ENCODE measurements around the gene RSPO4.
A peak's percentile ranks its signal among the peaks of the same experiment; 100 is the strongest.

RSPO4 gene

GRCh38 chr20:911882-912600, 90.1 kb downstream of the RSPO4 start:
- Histone ChIP-seq H2BK120ac (ENCODE audit: low read depth, low read length) (no peak overlapping the region), H3K23ac (ENCODE audit: low read length in 2 of 2) (no peak overlapping the region), H3K14ac (ENCODE audit: low read length in 2 of 2) (no peak overlapping the region), H4K91ac (ENCODE audit: low read length) (no peak overlapping the region), H3K9ac (ENCODE audit: low read length) (no peak overlapping the region), H2BK15ac (ENCODE audit: low read depth, poor library complexity, severe bottlenecking) (no peak overlapping the region), H3K79me1 (replicated peaks; ENCODE audit: low read length, poor library complexity, severe bottlenecking) (no peaks in the 10 kb centered on the region), H3K4me3 (ENCODE audit: insufficient read depth in 1 of 2, low read depth in 1 of 2, low read length in 2 of 2) (no peak overlapping the region), H3K36me3 (ENCODE audit: control insufficient read depth in 1 of 2, insufficient read depth in 2 of 2, low read depth in 1 of 2, low read length in 2 of 2) (no peaks in the 10 kb centered on the region), H2BK12ac (ENCODE audit: low read length in 2 of 2) (no peak overlapping the region), H3K4ac (ENCODE audit: low read depth in 1 of 2, low read length in 2 of 2) (no peak overlapping the region), H3K27ac (ENCODE audit: low read length, poor library complexity, severe bottlenecking) (no peak overlapping the region), H3K9me3 (ENCODE audit: control insufficient read depth, low read length) (no peaks in the 10 kb centered on the region), H2AFZ (ENCODE audit: low read depth, low read length) (no peak overlapping the region), H3K27me3 (ENCODE audit: control insufficient read depth in 1 of 2, insufficient read depth in 1 of 2, low read length in 2 of 2) (peaks cover 43 to 51% of the 10 kb centered on the region in 2 experiments), H2AK5ac (ENCODE audit: low read length, severe bottlenecking) (no peak overlapping the region), H3K4me1 (ENCODE audit: control insufficient read depth, insufficient read depth, low read depth, low read length) (no peaks in the 10 kb centered on the region), H3K4me2 (ENCODE audit: low read length, poor library complexity, severe bottlenecking) (no peak overlapping the region), H2BK5ac (ENCODE audit: low read depth, low read length, poor library complexity, severe bottlenecking) (no peak overlapping the region), H4K8ac (ENCODE audit: low read length) (no peak overlapping the region), H3K18ac (ENCODE audit: low read depth in 1 of 2, low read length in 2 of 2) (no peak overlapping the region)
- WGBS: 41% methylated on average over 4 of the region's 5 CpGs
- DNase-seq: no peak

GRCh38 chr20:910870-911770, 91.0 kb downstream of the RSPO4 start:
- Histone ChIP-seq H3K79me1 (replicated peaks; ENCODE audit: low read length, poor library complexity, severe bottlenecking) (no peaks in the 10 kb centered on the region), H3K36me3 (ENCODE audit: control insufficient read depth in 1 of 2, insufficient read depth in 2 of 2, low read depth in 1 of 2, low read length in 2 of 2) (no peaks in the 10 kb centered on the region), H4K91ac (ENCODE audit: low read length) (no peak overlapping the region), H3K23ac (ENCODE audit: low read length in 2 of 2) (no peak overlapping the region), H3K9ac (ENCODE audit: low read length) (peak overlapping the region; percentile 38), H3K14ac (ENCODE audit: low read length in 2 of 2) (no peak overlapping the region), H3K18ac (ENCODE audit: low read depth in 1 of 2, low read length in 2 of 2) (no peak overlapping the region), H3K4me2 (ENCODE audit: low read length, poor library complexity, severe bottlenecking) (no peak overlapping the region), H3K4me1 (ENCODE audit: control insufficient read depth, insufficient read depth, low read depth, low read length) (no peaks in the 10 kb centered on the region), H2AK5ac (ENCODE audit: low read length, severe bottlenecking) (no peak overlapping the region), H3K4me3 (ENCODE audit: insufficient read depth in 1 of 2, low read depth in 1 of 2, low read length in 2 of 2) (peak overlapping the region in 1 of 2 experiments; percentile 42), H3K9me3 (ENCODE audit: control insufficient read depth, low read length) (no peaks in the 10 kb centered on the region), H3K27ac (ENCODE audit: low read length, poor library complexity, severe bottlenecking) (no peak overlapping the region), H2BK15ac (ENCODE audit: low read depth, poor library complexity, severe bottlenecking) (no peak overlapping the region), H2BK12ac (ENCODE audit: low read length in 2 of 2) (no peak overlapping the region), H4K8ac (ENCODE audit: low read length) (no peak overlapping the region), H2BK5ac (ENCODE audit: low read depth, low read length, poor library complexity, severe bottlenecking) (no peak overlapping the region), H3K27me3 (ENCODE audit: control insufficient read depth in 1 of 2, insufficient read depth in 1 of 2, low read length in 2 of 2) (peaks cover 35 to 43% of the 10 kb centered on the region in 2 experiments), H3K4ac (ENCODE audit: low read depth in 1 of 2, low read length in 2 of 2) (no peak overlapping the region), H2AFZ (ENCODE audit: low read depth, low read length) (no peak overlapping the region), H2BK120ac (ENCODE audit: low read depth, low read length) (no peak overlapping the region)
- 83% methylated on average over 12 of the region's 12 CpGs for WGBS
- DNase-seq: no peak

GRCh38 chr20:910132-910869, 91.8 kb downstream of the RSPO4 start:
- H3K79me1 ChIP-seq (replicated peaks; ENCODE audit: low read length, poor library complexity, severe bottlenecking): no peaks in the 10 kb centered on the region
- 37% methylated on average over 9 of the region's 9 CpGs for WGBS
- H3K27me3 ChIP-seq (ENCODE audit: control insufficient read depth in 1 of 2, insufficient read depth in 1 of 2, low read length in 2 of 2): peaks cover 27 to 40% of the 10 kb centered on the region in 2 experiments
- H3K4ac ChIP-seq (ENCODE audit: low read depth in 1 of 2, low read length in 2 of 2): no peak overlapping the region
- H3K23ac ChIP-seq (ENCODE audit: low read length in 2 of 2): no peak overlapping the region
- no peak overlapping the region for H2AFZ ChIP-seq (ENCODE audit: low read depth, low read length)
- no peak overlapping the region for H2BK12ac ChIP-seq (ENCODE audit: low read length in 2 of 2)
- H3K18ac ChIP-seq (ENCODE audit: low read depth in 1 of 2, low read length in 2 of 2): no peak overlapping the region
- no peak overlapping the region for H2AK5ac ChIP-seq (ENCODE audit: low read length, severe bottlenecking)
- no peak overlapping the region for H3K14ac ChIP-seq (ENCODE audit: low read length in 2 of 2)
- no peak for DNase-seq
- H3K27ac ChIP-seq (ENCODE audit: low read length, poor library complexity, severe bottlenecking): no peak overlapping the region
- no peaks in the 10 kb centered on the region for H3K36me3 ChIP-seq (ENCODE audit: control insufficient read depth in 1 of 2, insufficient read depth in 2 of 2, low read depth in 1 of 2, low read length in 2 of 2)
- no peak overlapping the region for H2BK15ac ChIP-seq (ENCODE audit: low read depth, poor library complexity, severe bottlenecking)
- H2BK5ac ChIP-seq (ENCODE audit: low read depth, low read length, poor library complexity, severe bottlenecking): no peak overlapping the region
- H3K9me3 ChIP-seq (ENCODE audit: control insufficient read depth, low read length): no peaks in the 10 kb centered on the region
- H3K4me3 ChIP-seq (ENCODE audit: insufficient read depth in 1 of 2, low read depth in 1 of 2, low read length in 2 of 2): peak overlapping the region in 1 of 2 experiments; percentile 30
- H3K9ac ChIP-seq (ENCODE audit: low read length): peak overlapping the region; percentile 38
- H3K4me1 ChIP-seq (ENCODE audit: control insufficient read depth, insufficient read depth, low read depth, low read length): no peaks in the 10 kb centered on the region
- H4K8ac ChIP-seq (ENCODE audit: low read length): no peak overlapping the region
- H3K4me2 ChIP-seq (ENCODE audit: low read length, poor library complexity, severe bottlenecking): no peak overlapping the region
- no peak overlapping the region for H2BK120ac ChIP-seq (ENCODE audit: low read depth, low read length)
- no peak overlapping the region for H4K91ac ChIP-seq (ENCODE audit: low read length)

GRCh38 chr20:909641-910040, 92.5 kb downstream of the RSPO4 start:
- Histone ChIP-seq H3K9me3 (ENCODE audit: control insufficient read depth, low read length) (no peaks in the 10 kb centered on the region), H4K8ac (ENCODE audit: low read length) (no peak overlapping the region), H2BK15ac (ENCODE audit: low read depth, poor library complexity, severe bottlenecking) (no peak overlapping the region), H2AFZ (ENCODE audit: low read depth, low read length) (no peak overlapping the region), H3K4ac (ENCODE audit: low read depth in 1 of 2, low read length in 2 of 2) (no peak overlapping the region), H3K36me3 (ENCODE audit: control insufficient read depth in 1 of 2, insufficient read depth in 2 of 2, low read depth in 1 of 2, low read length in 2 of 2) (no peaks in the 10 kb centered on the region), H3K18ac (ENCODE audit: low read depth in 1 of 2, low read length in 2 of 2) (no peak overlapping the region), H3K4me1 (ENCODE audit: control insufficient read depth, insufficient read depth, low read depth, low read length) (no peaks in the 10 kb centered on the region), H3K4me3 (ENCODE audit: insufficient read depth in 1 of 2, low read depth in 1 of 2, low read length in 2 of 2) (no peak overlapping the region), H3K27ac (ENCODE audit: low read length, poor library complexity, severe bottlenecking) (no peak overlapping the region), H2BK120ac (ENCODE audit: low read depth, low read length) (no peak overlapping the region), H2AK5ac (ENCODE audit: low read length, severe bottlenecking) (no peak overlapping the region), H2BK12ac (ENCODE audit: low read length in 2 of 2) (no peak overlapping the region), H3K23ac (ENCODE audit: low read length in 2 of 2) (no peak overlapping the region), H2BK5ac (ENCODE audit: low read depth, low read length, poor library complexity, severe bottlenecking) (no peak overlapping the region), H4K91ac (ENCODE audit: low read length) (no peak overlapping the region), H3K79me1 (replicated peaks; ENCODE audit: low read length, poor library complexity, severe bottlenecking) (no peaks in the 10 kb centered on the region), H3K27me3 (ENCODE audit: control insufficient read depth in 1 of 2, insufficient read depth in 1 of 2, low read length in 2 of 2) (peaks cover 21 to 34% of the 10 kb centered on the region in 2 experiments), H3K9ac (ENCODE audit: low read length) (no peak overlapping the region), H3K14ac (ENCODE audit: low read length in 2 of 2) (no peak overlapping the region), H3K4me2 (ENCODE audit: low read length, poor library complexity, severe bottlenecking) (no peak overlapping the region)
- DNase-seq: no peak
- 55% methylated on average over 3 of the region's 3 CpGs for WGBS

All from mesenchymal stem cell (in vitro differentiated cells and primary cell).